Body of pancreas (tissue), 4 donors: Measurements from ENCODE around the gene TMEM170A.

Experiments
- CTCF ChIP-seq, 7 experiments: fragments of 450-650 bp in 4 of 7; fragments of 200-600 bp in 3 of 7; sonication (generic) in 3 of 7; IDR thresholded peaks; one replicate each; pipeline ENCODE4 v1.5.1; 2016 to 2019; ENCODE audit warnings: antibody characterized with exemption in 7 of 7
- POLR2A ChIP-seq, 3 donors: fragments of 450-650 bp; IDR thresholded peaks; one replicate each; pipeline ENCODE4 v1.6.1; 2016; ENCODE audit warnings: antibody characterized with exemption in 3 of 3, mild to moderate bottlenecking in 2 of 3

- TF ChIP-seq POLR2A (IDR thresholded peaks at IDR 0.05) (no peak), CTCF (IDR thresholded peaks at IDR 0.05) (no peak)
Measured at GRCh38 chr16:75476817-75477216, 12.3 kb upstream of the TMEM170A start.
